KMS-11 (cell line): ENCODE results near the gene HSF2BP.

Experiments
- H2AFZ ChIP-seq: fragments of 200-600 bp; sonication (generic); 2 replicates; pipeline ENCODE4 v1.6.1; 2016; ENCODE audit warnings: antibody characterized with exemption, mixed run types, low read depth
- H3K27ac ChIP-seq: fragments of 200-600 bp; sonication (generic); 2 replicates; pipeline ENCODE4 v1.6.1; 2016; ENCODE audit warnings: mild to moderate bottlenecking, mixed run types
- H3K27me3 ChIP-seq: fragments of 200-600 bp; sonication (generic); 2 replicates; pipeline ENCODE4 v1.6.1; 2017; ENCODE audit warnings: mild to moderate bottlenecking, low read depth, mixed run types, moderate library complexity; ENCODE audit not compliant: insufficient read depth
- H3K36me3 ChIP-seq: fragments of 200-600 bp; sonication (generic); 2 replicates; pipeline ENCODE4 v1.6.1; 2017; ENCODE audit warnings: mild to moderate bottlenecking, mixed run types; ENCODE audit not compliant: insufficient read depth
- H3K4me1 ChIP-seq: fragments of 200-600 bp; sonication (generic); 2 replicates; pipeline ENCODE4 v1.6.1; 2016; ENCODE audit warnings: mild to moderate bottlenecking, low read depth, mixed run types; ENCODE audit not compliant: poor library complexity, severe bottlenecking
- H3K4me2 ChIP-seq: fragments of 200-600 bp; sonication (generic); 2 replicates; pipeline ENCODE4 v1.7.0; 2016; ENCODE audit warnings: mild to moderate bottlenecking, mixed run types
- H3K4me3 ChIP-seq: fragments of 200-600 bp; sonication (generic); IDR thresholded peaks from 2 replicates; pipeline ENCODE4 v1.6.1; 2017; ENCODE audit warnings: low read depth, low read length, mixed read lengths; ENCODE audit not compliant: insufficient read depth
- H3K79me2 ChIP-seq: fragments of 200-600 bp; sonication (generic); 2 replicates; pipeline ENCODE4 v1.6.1; 2016; ENCODE audit warnings: low read depth, mixed run types; ENCODE audit not compliant: insufficient read depth
- H3K9ac ChIP-seq: fragments of 200-600 bp; sonication (generic); 2 replicates; pipeline ENCODE4 v1.6.1; 2016; ENCODE audit warnings: mild to moderate bottlenecking, mixed run types
- H4K20me1 ChIP-seq: fragments of 200-600 bp; sonication (generic); 2 replicates; pipeline ENCODE4 v1.6.1; 2016; ENCODE audit warnings: mild to moderate bottlenecking, mixed run types; ENCODE audit not compliant: insufficient read depth
- TF ChIP-seq, protein P1 (sequence below): fragments of 200-600 bp; sonication (generic); conservative IDR thresholded peaks from 2 replicates; pipeline ENCODE4 v1.6.1; 2017; ENCODE audit warnings: low read depth, mild to moderate bottlenecking, antibody characterized with exemption, low read length, moderate library complexity, mixed read lengths

Gene HSF2BP

DNA sequence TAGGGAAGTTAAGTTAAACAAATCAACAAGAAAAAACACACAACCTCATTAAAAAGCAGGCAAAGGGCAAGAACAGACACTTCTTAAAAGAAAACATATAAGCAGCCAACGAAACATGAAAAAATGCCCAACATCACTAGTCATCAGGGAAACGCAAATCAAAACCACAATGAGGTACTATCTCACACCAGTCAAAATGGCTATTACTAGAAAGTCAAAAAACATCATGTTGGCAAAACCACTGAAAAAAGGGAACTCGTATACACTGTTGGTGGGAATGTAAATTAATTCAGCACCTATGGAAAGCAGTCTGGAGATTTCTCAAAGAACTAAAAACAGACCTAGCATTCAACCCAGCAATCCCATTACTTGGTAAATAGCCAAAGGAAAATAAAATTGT, 51.1 kb downstream of the HSF2BP start:
- Histone ChIP-seq H3K27ac (no peak overlapping the region), H2AFZ (no peak overlapping the region), H3K27me3 (no peaks in the 10 kb centered on the region), H3K4me1 (peaks cover 19% of the 10 kb centered on the region), H3K4me2 (no peak overlapping the region), H3K9ac (no peak overlapping the region), H3K36me3 (no peaks in the 10 kb centered on the region), H4K20me1 (no peaks in the 10 kb centered on the region), H3K4me3 (no peak overlapping the region), H3K79me2 (no peaks in the 10 kb centered on the region)
- TF ChIP-seq, protein P1, sequence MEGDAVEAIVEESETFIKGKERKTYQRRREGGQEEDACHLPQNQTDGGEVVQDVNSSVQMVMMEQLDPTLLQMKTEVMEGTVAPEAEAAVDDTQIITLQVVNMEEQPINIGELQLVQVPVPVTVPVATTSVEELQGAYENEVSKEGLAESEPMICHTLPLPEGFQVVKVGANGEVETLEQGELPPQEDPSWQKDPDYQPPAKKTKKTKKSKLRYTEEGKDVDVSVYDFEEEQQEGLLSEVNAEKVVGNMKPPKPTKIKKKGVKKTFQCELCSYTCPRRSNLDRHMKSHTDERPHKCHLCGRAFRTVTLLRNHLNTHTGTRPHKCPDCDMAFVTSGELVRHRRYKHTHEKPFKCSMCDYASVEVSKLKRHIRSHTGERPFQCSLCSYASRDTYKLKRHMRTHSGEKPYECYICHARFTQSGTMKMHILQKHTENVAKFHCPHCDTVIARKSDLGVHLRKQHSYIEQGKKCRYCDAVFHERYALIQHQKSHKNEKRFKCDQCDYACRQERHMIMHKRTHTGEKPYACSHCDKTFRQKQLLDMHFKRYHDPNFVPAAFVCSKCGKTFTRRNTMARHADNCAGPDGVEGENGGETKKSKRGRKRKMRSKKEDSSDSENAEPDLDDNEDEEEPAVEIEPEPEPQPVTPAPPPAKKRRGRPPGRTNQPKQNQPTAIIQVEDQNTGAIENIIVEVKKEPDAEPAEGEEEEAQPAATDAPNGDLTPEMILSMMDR: no peak

DNA sequence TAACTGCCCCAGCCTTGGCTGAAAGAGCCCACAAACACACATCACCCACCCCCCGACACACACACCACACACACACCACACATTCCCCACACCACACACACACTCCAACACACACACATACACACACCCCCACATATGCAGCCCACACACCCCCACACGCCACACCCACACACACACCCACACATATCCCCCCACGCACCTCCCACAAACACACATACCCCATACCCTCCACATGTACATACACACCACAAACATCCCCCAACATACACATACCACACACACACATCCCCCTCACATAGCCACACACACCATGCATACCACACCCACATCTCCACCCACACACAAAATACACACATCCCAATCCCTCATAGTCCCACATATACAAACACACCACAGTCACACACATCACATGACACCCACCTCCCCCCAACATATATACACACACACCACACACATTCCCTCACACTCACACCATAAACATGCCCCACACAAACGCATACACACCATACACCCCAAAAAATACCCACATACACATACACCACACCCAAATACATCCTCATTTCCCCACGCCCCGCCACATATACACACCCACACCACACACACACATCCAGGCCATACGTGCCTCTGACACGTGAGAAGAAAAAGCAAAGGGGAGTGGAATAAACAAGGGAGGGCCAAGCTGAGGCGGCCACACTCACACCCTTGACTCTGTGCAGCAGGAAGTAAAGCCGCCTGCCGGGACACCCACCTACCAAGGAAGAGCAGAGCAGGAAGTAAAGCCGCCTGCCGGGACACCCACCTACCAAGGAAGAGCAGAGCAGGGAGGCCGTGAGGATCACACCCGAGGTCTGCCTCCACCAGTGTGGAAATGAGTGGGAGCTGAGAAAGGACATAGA, 53.7 kb downstream of the HSF2BP start:
- no peak overlapping the region for H2AFZ ChIP-seq
- H3K4me1 ChIP-seq: peaks cover 17% of the 10 kb centered on the region
- TF ChIP-seq, protein P1: no peak
- no peaks in the 10 kb centered on the region for H3K79me2 ChIP-seq
- H3K9ac ChIP-seq: no peak overlapping the region
- no peaks in the 10 kb centered on the region for H3K27me3 ChIP-seq
- H3K4me3 ChIP-seq: no peak overlapping the region
- H3K4me2 ChIP-seq: no peak overlapping the region
- H3K27ac ChIP-seq: no peak overlapping the region
- no peaks in the 10 kb centered on the region for H4K20me1 ChIP-seq
- H3K36me3 ChIP-seq: no peaks in the 10 kb centered on the region

DNA sequence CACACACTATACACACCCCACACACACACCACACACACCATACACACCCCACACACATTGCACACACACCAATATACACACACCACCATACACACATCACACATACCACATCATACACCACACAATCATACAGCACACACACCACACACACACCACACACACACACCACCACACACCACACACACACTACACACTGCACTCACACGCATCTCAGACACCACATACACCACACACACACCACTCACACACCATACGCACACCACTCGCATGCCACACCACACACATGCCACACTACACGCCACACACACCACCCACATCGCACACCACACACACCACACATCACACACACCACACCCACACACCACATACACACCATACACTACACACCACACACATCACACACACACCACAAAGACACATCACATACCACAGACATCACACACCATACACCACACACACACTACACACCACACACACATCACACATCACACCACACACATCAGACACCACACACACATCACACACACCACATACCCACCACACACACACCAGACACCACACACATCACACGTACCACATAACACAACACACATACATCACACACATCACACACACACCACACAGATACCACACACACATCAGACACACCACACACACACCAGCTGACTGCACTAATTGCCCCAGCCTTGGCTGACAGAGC, 54.6 kb downstream of the HSF2BP start:
- Histone ChIP-seq H3K4me2 (no peak overlapping the region), H3K4me1 (peaks cover 17% of the 10 kb centered on the region), H3K4me3 (no peak overlapping the region), H3K27me3 (no peaks in the 10 kb centered on the region), H3K9ac (no peak overlapping the region), H2AFZ (no peak overlapping the region), H3K36me3 (no peaks in the 10 kb centered on the region), H4K20me1 (no peaks in the 10 kb centered on the region), H3K27ac (no peak overlapping the region), H3K79me2 (no peaks in the 10 kb centered on the region)
- TF ChIP-seq, protein P1: no peak

DNA sequence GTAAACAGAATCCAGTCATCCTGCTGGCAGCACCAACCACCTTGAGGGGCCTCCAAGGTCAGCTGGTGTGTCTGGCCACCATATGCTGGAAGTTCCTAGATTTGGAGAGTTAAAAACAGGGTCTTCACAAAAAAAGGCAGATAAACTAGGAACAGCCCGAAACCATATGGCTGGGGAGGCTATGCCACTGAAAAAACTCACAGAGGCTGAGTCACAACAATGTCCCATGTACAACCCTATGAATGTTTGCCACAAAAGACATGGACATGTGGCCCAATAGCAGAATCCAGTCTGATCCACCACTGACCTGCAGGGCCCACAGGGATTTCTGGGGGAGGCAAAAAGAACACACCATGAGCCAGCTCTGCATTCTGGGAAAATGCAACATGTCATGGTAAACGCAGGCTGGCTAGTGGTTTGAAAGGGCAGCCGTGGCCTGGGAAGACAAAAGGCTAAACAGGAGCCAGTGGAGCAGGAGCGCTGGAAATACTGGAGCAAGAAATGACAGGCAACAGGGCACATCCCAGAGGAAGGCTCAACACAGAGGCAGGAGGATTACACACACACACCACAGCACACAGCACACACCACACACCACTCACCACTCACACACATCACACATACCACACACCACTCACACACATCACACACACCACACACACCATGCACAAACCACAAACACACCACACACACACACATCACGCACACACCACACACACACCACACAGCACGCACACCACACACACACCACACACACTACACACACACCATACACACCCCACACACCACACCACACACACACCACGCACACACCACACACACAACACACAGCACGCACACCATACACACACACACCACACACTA, 55.4 kb downstream of the HSF2BP start:
- no peak overlapping the region for H3K27ac ChIP-seq
- H3K4me1 ChIP-seq: peaks cover 17% of the 10 kb centered on the region
- no peaks in the 10 kb centered on the region for H3K36me3 ChIP-seq
- no peak overlapping the region for H3K9ac ChIP-seq
- no peak overlapping the region for H3K4me2 ChIP-seq
- H3K27me3 ChIP-seq: no peaks in the 10 kb centered on the region
- H4K20me1 ChIP-seq: no peaks in the 10 kb centered on the region
- TF ChIP-seq, protein P1: no peak
- H2AFZ ChIP-seq: no peak overlapping the region
- H3K79me2 ChIP-seq: no peaks in the 10 kb centered on the region
- H3K4me3 ChIP-seq: no peak overlapping the region
